Activated T-cell treated with anti-CD3 and anti-CD28 coated beads for 48 hours (primary cell): Measurements from ENCODE around the gene UBE2F.
"Not testable (repeated sequence)": the region's sequence is repeated elsewhere in the genome, so short reads cannot be mapped to it uniquely, and the experiment has no call there.

ENCODE experiments used
- DNase-seq: peaks from one replicate; pipeline ENCODE4 v3.0.0-alpha.2; 2020; ENCODE audit warnings: low read depth

The UBE2F gene

DNA sequence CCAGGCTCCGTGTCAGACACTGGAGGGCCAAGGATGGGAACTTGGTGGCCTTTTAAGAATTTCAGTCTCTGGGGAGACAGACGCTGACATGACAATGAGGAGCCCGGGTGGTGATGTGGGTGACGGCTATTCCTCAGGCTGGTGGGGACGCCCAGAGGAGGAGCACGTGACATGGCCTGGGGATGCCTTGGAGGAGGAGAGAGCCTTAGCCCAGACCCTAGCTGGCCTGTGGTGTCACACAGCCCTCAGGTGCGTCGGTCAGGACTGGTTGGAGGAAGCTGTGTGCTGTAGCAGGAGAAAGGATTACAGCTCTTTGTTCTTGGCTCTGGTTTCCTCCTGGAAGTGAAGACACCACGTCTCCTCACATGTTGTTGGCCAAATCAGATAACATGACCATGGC is 54.0 kb downstream of the UBE2F start:
- no peak for DNase-seq

DNA sequence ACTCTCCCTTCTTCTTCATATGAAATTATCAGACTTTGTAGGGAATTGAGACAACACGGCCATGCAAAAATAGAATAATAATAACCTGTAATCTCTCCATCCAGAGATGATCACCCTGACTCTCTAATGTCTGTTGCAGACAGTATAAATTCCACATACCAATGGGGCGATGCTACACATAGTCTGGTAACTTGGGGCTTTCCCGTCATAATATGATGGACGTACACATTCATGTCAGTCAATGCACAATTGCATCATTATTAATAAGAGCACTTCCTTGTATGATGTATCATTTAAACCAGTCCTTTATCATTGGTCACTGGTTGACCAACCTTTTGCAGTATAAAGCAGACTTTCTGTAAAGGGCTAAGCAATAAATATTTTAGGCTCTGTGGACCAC is 54.5 kb downstream of the UBE2F start:
- DNase-seq = no peak

DNA sequence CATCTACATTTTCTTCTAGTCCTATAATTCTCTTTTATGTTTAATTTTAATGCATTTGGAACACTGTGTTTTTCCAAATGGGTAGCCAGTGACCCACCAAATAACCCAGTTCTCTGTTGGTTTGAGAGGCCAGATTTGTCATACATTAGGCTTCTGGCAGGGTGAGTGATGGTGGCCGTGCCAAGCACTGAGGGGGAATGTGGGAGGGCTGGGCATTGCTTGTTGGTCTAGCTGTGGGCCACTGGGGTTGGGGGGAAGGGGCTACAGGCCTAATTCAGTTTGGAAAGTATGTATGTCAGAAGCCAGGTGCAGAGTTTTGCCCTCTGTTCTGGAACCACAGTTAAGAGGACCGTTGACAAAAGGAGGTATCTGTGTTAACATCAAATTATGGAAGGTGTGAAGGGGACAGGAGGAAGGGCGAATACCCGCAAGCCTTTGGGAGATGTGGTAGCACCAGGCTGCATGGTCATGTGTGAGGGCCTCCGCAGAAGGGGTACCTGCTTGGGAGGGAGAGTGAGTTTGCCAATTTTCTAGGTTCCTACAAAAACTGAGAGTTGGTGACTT is 55.9 kb downstream of the UBE2F start:
- DNase-seq = no peak

DNA sequence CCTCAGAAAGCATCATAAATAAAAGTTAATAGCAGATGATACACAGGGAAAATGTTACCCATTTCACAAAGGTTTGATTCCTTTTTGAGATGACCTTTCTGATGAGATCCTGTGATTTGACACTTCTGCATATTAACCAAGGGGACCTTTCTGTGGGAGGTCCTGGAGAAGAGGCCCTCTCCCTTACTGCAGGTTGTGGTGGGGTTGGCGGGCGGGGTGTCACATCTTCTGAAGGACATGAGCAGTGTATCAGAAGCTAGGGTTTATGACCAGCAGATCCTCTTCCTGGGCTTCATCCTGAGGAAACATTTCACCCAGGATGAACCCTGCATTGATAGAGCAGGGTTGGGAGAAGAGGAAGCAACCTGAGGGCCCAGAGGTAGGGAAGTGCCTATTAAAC is 56.8 kb downstream of the UBE2F start:
- DNase-seq = no peak

DNA sequence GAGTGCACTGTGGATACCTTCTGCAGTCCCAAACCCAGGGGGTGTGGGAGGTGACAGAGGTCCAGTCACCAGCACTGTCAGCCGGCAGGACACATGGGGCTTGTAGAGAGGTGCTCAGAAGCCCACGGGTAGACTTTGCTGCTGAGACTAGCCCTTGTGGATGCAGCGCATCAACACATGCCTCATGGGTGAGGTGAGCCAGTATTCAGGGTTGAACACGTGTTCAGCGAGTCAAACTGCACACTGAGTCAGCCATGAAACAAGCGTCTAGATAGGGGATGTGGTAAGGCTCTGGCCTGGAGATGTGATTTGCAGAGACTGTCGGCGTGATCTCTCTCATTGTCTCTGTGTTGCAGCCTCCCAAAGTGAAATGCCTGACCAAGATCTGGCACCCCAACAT is 58.2 kb downstream of the UBE2F start:
- DNase-seq = peak; percentile 45

DNA sequence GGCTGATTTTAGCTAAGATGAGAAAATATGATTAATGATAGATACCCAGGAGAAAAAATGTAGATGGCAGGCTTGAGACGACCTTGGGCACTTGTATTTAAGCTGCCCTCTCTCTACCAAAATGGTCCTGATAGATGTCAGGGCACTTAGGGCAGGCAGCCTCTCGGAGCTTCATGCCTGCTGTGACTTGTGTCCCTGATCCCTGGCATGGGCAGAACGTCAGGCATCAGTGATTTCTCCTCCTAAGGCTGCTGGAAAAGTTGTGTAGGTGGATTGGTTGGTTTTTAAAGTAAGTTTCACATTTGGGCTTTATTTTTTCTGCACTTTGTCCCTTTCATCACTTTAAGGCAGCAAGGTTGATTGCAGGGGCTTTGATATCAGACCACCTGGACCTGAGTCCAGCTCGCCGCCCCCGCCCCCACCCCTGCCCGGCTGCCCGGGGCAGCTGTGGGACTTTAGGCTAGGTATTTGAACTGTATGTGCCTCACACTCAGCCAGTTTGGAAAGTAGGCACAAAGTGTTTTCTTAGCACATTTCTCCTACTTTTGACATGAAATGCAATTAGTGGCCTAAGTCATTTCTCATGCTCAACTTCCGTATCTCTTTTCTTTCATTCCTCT is 59.0 kb downstream of the UBE2F start:
- no peak for DNase-seq

DNA sequence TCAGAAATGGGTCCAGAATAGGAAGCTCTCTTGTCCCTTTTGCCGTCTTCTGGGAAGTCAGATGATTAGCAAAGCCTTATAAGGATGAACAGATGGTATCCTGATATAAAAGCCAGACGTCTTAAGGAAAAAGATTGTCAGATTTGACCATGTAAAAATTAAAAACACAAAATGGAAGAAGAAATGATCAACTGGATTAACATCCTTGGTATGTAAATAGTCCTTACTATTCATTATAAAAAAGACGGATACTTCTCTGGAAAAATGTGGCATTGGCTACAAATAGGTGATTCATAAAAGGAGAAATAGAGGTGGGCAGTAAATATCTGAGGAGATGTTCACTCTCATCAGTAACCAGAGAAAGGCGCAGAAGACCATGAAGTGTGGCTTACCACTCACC is 60.2 kb downstream of the UBE2F start:
- no peak for DNase-seq

DNA sequence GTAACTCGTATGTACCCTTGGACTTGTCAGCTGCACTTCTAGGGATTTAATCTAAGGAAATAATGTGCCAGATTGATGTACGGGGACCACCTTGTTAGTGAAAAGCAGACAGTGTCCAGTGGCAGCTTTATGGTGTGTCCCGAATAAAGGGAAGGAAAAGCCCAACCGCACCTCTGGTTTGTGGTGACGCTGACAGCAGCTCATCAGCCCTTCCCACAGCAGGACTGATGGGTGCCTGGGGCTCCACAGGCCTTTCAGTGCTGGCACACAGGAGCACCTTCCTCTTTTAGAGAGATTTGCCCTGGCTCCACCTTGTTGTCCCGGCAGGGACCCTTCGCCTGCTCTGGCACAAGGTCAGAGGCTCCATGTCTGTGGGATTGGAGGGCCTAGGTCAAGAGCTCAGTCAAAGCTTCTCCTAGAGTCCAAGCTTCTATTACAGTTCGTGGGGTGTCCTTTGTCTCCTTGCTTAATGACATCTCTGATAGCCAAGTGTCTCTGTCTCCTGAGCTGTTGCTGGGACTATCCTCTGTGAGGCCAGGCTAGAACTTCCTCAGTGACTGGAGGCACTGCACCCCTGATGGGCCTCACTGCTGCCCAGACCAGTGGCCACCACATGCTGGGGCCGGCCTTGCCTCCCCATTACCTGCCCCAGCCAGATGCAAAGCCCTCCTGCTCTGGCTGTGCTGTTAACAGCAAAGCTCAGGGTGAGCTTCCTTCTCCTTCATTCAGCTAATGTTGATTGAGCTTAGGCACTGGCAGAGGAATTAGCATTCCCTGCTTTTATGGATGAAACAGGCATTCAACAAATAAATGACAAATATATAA is 61.0 kb downstream of the UBE2F start:
- no peak for DNase-seq

DNA sequence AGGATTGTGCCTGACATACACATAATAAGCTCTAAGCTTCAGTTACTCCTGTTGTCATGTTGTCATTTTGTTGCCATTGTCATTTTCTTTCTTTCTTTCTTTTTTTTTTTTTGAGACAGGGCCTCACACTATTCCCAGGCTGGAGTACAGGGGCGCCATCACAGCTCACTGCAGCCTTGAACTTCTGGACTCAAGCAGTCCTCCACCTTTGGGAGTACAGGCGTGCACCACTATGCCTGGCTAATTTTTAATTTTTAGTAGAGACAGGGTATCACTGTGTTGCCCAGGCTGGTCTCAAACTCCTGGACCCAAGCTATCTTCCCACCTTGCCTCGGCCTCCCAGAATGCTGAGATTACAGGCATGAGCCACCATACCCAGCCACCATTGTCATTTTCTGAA is 63.0 kb downstream of the UBE2F start:
- DNase-seq = no peak

DNA sequence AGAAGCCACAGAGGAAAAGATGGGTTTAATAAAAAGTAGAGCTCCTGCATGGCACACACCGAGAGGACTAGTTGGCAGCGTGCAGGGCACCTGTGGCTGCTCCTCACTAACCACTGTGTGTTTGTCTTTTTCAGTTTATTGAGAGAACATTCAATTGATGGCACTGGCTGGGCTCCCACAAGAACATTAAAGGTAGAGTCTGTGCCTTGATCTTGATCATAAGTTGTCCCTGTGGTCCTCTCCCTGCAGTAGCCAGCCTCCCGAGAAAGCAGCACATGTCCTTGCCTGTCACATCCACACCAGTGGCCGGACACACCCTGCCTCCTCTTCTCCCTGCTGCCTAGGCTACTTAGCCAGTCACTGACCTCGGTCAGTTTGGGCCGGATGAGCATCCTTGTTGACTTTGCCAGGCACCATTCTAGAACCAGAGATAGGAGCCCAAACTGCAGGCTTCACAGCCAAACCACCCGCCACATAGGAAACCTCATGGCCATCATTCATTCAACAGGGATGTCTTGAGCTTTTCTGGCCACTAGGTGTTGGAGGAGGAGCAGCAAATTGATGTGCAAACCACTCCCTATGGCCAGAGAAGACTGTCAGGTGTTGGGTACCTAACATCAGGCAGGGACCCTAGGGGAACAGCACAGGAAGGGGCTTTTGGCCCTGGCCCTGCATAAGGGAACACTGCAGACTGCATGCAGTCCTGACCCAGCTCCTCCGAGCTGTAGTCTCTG is 63.8 kb downstream of the UBE2F start:
- DNase-seq = no peak

DNA sequence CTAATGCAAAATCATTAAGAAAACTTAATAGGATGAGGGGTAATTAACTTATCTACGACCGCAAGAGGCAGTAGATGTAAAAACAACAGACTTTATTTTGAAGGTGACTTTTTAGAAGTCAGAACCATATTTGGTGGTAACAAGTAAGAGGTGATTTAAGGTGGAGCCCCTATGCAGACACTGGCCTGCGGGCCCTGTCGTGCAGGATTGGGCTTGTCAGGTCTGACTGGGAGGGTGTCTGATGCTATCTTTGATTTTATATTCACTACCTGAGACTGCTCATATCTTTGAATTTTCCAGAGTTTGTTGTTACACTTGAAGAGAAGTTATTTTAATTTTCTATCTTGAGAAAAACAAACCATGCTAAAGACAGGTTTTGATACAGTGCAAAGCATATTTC is 64.9 kb downstream of the UBE2F start:
- DNase-seq = no peak

DNA sequence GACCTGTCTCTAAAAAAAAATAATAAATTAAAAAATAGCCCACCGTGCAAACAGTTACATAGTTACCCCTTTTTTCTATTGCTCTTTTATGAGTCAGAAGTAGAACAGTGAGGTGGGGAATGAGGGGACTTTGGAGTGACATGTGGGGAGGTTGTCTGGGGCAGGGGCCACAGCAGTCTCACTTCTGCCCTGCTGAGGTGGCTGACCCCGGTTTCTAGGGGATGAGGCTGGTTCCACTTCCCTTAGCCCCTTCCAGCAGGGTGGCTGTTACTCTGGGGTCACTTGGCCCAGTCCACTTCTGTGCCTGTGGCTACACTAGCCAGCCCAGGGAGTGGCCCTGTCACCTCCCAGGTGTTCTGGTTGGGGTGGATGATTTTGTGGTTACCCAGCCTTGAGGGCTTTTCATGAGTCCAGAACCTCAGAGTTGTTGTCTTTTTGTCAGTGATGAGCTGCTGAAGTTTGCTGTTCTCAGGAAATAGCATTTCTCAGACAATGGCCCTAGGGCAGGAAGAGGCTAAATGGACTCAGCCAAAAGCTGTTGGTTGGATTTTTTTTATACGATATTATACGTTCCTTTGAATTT is 66.0 kb downstream of the UBE2F start:
- DNase-seq = no peak

DNA sequence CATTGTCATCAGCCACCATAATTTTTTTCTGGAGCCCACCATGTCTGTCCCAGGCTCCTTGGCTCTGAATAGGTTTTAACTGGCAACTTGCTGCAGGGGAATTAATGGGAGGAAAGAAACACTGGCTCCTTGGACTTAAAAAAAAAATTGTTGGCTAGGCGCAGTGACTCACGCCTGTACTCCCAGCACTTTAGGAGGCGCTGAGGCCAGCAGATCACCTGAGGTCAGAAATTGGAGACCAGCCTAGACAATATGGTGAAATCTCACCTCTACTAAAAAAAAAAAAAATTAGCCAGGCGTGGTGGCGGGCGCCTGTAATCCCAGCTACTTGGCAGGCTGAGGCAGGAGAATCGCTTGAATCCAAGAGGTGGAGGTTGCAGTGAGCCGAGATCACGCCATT is 67.2 kb downstream of the UBE2F start:
- not testable (repeated sequence) for DNase-seq

DNA sequence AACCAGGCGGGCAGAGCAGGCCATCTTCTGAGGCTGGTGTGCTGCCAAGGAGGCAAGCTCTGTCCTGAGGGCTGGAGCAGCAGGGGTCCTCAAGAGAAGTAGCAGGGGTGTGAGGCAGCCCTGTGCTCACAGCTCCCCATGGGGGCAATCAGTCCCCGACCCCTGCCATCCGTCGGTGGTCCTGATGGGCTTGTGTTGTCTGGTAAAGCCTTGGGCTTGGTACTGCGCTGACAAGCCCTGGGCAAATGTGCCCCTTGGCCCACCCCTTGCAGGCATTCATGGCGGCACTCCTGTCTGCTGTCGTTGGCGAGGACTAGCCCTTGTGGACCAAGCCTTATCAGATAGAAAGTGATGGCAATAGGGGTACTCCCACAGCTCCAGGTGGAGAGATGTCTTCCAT is 71.4 kb downstream of the UBE2F start:
- DNase-seq = no peak

DNA sequence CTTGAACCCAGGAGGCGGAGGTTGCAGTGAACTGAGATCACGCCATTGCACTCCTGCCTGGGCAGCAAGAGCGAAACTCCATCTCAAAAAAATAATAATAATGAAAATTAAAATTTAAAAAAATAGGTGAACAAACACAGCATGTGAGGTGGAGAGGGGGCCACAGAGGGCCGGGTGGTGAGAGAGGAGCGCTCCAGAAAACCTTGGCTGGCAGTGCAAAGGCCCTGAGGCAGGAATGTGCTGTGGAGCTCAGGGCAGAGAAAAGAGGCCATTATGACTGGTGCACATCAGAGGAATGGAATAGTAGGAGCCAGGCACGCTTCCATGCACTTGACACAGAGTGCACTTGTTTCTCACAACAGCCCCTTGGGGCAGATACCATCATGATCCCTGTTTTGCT is 72.3 kb downstream of the UBE2F start:
- DNase-seq = no peak

DNA sequence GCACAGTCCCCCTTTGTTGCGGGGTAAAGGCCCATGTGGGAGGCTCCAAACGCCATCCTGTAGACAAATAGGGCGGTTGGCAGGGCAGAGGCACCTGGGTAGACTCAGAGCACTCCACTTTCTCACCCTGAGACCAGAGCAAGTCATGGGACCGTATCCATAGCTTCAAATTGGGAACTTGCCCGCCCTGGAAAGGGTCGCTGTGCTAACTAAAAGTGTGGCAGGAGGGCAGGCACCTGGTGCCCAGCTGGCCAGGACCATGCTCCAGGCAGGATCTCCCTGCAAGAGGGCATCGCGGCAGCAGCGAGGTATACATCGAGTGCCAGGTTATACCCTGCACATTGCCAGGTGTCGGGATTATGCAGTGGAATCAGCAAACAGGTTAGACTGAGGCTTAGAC is 73.2 kb downstream of the UBE2F start:
- DNase-seq = no peak

DNA sequence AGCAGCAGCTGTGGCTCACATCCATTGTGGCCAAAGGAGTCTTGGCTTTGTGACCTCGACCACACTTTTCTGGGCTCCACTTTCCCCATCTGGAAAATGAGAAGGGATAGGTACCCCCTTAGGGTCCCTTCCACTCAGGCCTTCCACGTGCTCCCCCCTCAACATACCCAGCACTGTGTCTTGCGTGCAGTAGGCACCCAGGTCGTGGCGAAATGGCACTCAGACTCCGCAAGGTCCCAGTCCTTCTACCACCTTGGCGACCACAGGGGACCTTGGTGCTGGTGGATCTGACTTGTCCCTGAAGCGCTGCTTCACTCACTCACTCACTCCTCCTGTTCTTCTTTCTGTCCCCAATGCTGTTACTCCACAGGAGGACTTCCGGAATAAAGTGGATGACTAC is 74.1 kb downstream of the UBE2F start:
- DNase-seq = no peak

DNA sequence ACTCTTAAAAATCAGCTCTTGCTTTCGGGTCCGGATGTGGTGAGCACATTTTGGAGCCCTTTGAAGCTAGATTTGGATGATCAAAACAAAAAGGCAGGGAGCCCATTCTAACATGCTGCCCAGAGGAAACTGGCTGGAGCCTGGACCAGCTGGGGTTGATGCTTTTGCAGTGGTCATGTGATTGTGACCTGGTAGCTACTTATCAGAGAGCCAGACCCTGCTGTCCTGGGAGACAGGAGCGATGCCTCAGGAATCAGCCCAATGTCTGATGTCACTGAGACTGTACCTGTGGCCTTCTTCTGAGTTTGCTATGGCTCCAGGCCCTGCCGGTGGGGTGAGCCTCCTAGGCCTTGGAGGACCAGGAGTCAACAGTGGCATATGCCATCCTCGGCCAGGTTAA is 75.3 kb downstream of the UBE2F start:
- no peak for DNase-seq

DNA sequence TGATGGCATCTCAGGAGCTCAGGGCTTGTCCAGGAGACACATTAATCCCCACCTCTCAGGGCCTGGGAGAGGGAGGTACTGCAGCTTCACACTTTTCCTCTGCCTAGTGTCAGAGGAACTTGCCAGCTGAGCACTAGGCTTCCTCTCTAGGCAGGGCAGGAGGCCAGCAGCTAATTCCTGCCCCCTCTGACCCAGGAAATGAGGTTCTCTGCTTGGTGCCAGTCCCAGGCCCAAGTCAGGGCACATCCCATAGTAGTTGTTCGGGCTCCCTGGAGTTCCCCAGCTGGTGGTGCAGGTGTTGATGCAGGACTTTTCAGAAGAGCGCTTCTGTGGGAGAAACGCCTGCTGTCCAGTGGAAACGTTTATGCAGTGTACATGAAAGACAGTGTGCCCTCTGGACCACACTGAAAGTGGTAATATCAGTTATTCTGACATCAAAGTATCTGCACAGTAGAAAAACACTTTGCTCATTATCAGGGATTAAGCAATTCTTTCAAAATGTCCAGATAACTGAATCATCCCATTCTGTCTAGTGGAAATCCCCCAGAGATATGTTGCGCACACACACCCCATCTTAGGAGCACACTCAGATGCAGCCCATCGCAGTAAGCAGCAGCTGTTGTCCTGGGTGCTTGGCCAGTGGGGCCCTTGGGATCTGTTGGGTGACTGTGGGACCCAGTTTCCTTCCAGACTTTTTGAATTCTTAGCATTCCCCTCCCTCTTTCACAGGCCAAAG is 76.2 kb downstream of the UBE2F start:
- DNase-seq = no peak

DNA sequence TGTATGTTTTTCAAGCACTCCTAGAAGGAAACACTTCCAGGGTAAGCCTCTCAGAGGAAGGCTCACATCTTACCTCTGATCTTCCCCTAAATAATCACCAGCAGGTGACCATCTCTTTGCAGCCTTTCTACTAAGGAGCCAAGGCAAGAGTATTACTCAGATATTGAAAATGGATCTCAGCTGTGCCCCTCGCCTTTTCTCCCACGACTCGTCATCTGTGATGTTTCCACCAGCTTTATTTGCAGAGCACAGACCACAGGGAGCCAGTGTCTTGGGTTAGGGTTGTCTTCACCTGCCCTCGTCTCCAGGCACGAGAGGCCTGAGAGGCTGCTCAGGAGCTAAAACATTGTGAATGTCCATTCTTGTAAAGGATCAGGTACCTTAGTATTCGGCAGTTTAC is 77.0 kb downstream of the UBE2F start:
- no peak for DNase-seq

DNA sequence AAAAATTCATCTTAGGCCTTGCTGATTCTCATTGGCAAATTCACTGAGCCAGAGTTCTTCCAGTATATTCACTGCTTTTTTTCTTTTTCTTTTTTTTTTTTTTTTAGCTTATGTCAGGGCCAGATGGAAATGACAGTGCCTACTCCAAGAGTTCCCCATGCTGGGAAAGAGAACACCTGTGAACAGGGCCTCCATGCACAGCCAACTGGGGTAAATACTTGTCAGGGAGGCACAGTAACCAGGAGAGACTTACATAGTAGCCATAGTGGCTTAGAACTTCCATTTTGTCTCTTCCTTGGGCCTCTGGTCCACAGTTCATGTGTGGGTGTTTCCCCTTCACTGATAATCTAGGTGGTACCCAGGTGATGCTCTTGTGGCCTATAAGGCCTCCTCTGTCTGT is 78.8 kb downstream of the UBE2F start:
- no peak for DNase-seq

DNA sequence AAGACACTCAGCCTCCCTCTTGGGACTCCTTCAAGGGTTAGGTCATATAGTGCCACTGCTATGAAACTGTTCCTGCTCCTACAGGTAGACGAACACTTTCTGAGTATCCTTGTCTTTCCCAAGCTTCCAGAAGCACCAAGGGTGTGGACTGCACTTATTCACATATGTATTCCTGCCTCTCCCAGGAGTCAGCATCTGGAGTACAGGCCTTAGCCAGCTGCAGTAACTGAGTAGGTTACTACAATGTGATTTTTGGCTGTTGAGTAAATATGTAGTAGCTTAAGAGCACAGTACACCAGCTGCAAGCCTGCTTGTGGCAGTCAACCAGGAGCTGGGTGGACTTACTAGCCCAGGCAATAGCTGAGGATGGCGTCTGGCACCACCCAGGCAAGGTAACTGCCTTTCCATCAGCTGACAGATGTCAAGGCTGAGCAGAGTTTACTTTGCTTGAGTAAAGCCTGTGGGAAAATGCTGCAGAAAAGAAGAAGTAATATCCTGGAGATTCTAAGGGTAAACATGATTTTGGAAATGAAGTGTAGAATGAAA is 80.0 kb downstream of the UBE2F start:
- DNase-seq = no peak
